Measurements from ENCODE around the gene THSD7A. TPM values are rescaled to one million over a fixed set of nuclear protein-coding genes. Genes with fewer than 3 reads are reported as not detected.

THSD7A gene
- polyA plus RNA-seq, 1 donor from 2014 or later, result 18.5 TPM

- no peaks in the 10 kb centered on the region for H3K27me3 ChIP-seq (ENCODE audit: insufficient read depth, low read depth, low read length)
- TF ChIP-seq SMC3 (conservative IDR thresholded peaks at IDR 0.05; ENCODE audit: poor library complexity) (no peak), POLR2AphosphoS5 (IDR thresholded peaks at IDR 0.05) (no peak), CTCF (IDR thresholded peaks at IDR 0.05; ENCODE audit: poor library complexity, severe bottlenecking) (no peak), RAD21 (conservative IDR thresholded peaks at IDR 0.05) (no peak), TAF1 (IDR thresholded peaks at IDR 0.05; ENCODE audit: low read depth) (no peak), MXI1 (conservative IDR thresholded peaks at IDR 0.05; ENCODE audit: poor library complexity, severe bottlenecking) (no peak)
- H3K36me3 ChIP-seq (ENCODE audit: insufficient read depth, low read length), result no peaks in the 10 kb centered on the region
- no peaks in the 10 kb centered on the region for H3F3A ChIP-seq (ENCODE audit: insufficient read depth, low read length, poor library complexity, severe bottlenecking)
- H3K9me2 ChIP-seq (ENCODE audit: insufficient read depth, low read length), result no peaks in the 10 kb centered on the region
- H3K79me2 ChIP-seq (replicated peaks; ENCODE audit: insufficient read depth, low read length), result no peaks in the 10 kb centered on the region
- no peaks in the 10 kb centered on the region for H3K9me3 ChIP-seq (ENCODE audit: low read length)
- no peak overlapping the region for H3K4me2 ChIP-seq (ENCODE audit: low read length)
- no peak overlapping the region for H3K9ac ChIP-seq (ENCODE audit: low read length)
- no peaks in the 10 kb centered on the region for H4K20me1 ChIP-seq (ENCODE audit: insufficient read depth)
- no peak overlapping the region for H3K27ac ChIP-seq (ENCODE audit: low read length)
- no peak overlapping the region for H3K4me3 ChIP-seq (ENCODE audit: low read length)
- no peak overlapping the region for H2AFZ ChIP-seq (ENCODE audit: low read depth, low read length)
These were observed 15.3 kb upstream of the THSD7A start for GRCh38 chr7:11847336-11847735.

- H3F3A ChIP-seq (ENCODE audit: insufficient read depth, low read length, poor library complexity, severe bottlenecking), result no peaks in the 10 kb centered on the region
- H3K4me2 ChIP-seq (ENCODE audit: low read length), result no peak overlapping the region
- H3K9me2 ChIP-seq (ENCODE audit: insufficient read depth, low read length), result no peaks in the 10 kb centered on the region
- no peaks in the 10 kb centered on the region for H4K20me1 ChIP-seq (ENCODE audit: insufficient read depth)
- H3K27ac ChIP-seq (ENCODE audit: low read length), result no peak overlapping the region
- TF ChIP-seq CTCF (IDR thresholded peaks at IDR 0.05; ENCODE audit: poor library complexity, severe bottlenecking), result no peak
- TF ChIP-seq EZH2 (IDR thresholded peaks at IDR 0.05; ENCODE audit: borderline replicate concordance, insufficient read depth, low read length, poor library complexity, severe bottlenecking), result no peak
- TF ChIP-seq REST (IDR thresholded peaks at IDR 0.05; ENCODE audit: borderline replicate concordance), result no peak
- no peak for TF ChIP-seq MXI1 (conservative IDR thresholded peaks at IDR 0.05; ENCODE audit: poor library complexity, severe bottlenecking)
- no peak for TF ChIP-seq SMC3 (conservative IDR thresholded peaks at IDR 0.05; ENCODE audit: poor library complexity)
- TF ChIP-seq POLR2AphosphoS5 (IDR thresholded peaks at IDR 0.05), result no peak
- no peak for TF ChIP-seq TAF1 (IDR thresholded peaks at IDR 0.05; ENCODE audit: low read depth)
- no peak for TF ChIP-seq RAD21 (conservative IDR thresholded peaks at IDR 0.05)
- no peaks in the 10 kb centered on the region for H3K79me2 ChIP-seq (replicated peaks; ENCODE audit: insufficient read depth, low read length)
- peaks cover 2% of the 10 kb centered on the region for H3K9me3 ChIP-seq (ENCODE audit: low read length)
- H2AFZ ChIP-seq (ENCODE audit: low read depth, low read length), result no peak overlapping the region
- H3K4me3 ChIP-seq (ENCODE audit: low read length), result no peak overlapping the region
- H3K9ac ChIP-seq (ENCODE audit: low read length), result no peak overlapping the region
- no peaks in the 10 kb centered on the region for H3K36me3 ChIP-seq (ENCODE audit: insufficient read depth, low read length)
- no peaks in the 10 kb centered on the region for H3K27me3 ChIP-seq (ENCODE audit: insufficient read depth, low read depth, low read length)
These were observed 14.5 kb upstream of the THSD7A start for GRCh38 chr7:11846361-11846955.
